Liver (tissue), 9 donors: ENCODE measurements around the gene SDHAF4. TPM values are rescaled to one million over a fixed set of nuclear protein-coding genes. Genes with fewer than 3 reads are reported as not detected.
"Not testable (repeated sequence)": the region's sequence is repeated elsewhere in the genome, so short reads cannot be mapped to it uniquely, and the experiment has no call there.

ENCODE experiments used
- DNase-seq: peaks from one replicate; pipeline ENCODE4 v3.0.0-alpha.2; 2017; ENCODE audit warnings: low spot score
- H3K27ac ChIP-seq, 2 donors: one replicate each; pipeline ENCODE4 v1.7.0; 2013; ENCODE audit warnings: inconsistent platforms in 2 of 2, low read length in 2 of 2, control low read depth in 1 of 2, low read depth in 1 of 2, mild to moderate bottlenecking in 1 of 2
- H3K27me3 ChIP-seq, 4 donors: one replicate each; pipeline versions ENCODE4 v1.6.1 to v1.7.0; 2013; ENCODE audit warnings: low read length in 3 of 4, inconsistent platforms in 1 of 4, mild to moderate bottlenecking in 1 of 4, moderate library complexity in 1 of 4; ENCODE audit not compliant: control insufficient read depth in 4 of 4, insufficient read depth in 4 of 4
- H3K36me3 ChIP-seq, 4 donors: one replicate each; pipeline versions ENCODE4 v1.6.1 to v1.7.0; 2013; ENCODE audit warnings: low read length in 3 of 4, mild to moderate bottlenecking in 3 of 4, low read depth in 1 of 4, moderate library complexity in 1 of 4; ENCODE audit not compliant: control insufficient read depth in 4 of 4, insufficient read depth in 3 of 4
- H3K4me1 ChIP-seq, 4 donors: one replicate each; pipeline versions ENCODE4 v1.6.1 to v1.7.0; 2013; ENCODE audit warnings: low read length in 3 of 4, mild to moderate bottlenecking in 3 of 4, moderate library complexity in 1 of 4; ENCODE audit not compliant: control insufficient read depth in 4 of 4, insufficient read depth in 4 of 4
- H3K4me3 ChIP-seq, 3 donors: one replicate each; pipeline versions ENCODE4 v1.6.1 to v1.7.0; 2013; ENCODE audit warnings: low read length in 3 of 3, control low read depth in 1 of 3, low read depth in 1 of 3, mild to moderate bottlenecking in 1 of 3
- H3K9ac ChIP-seq, 2 donors: one replicate each; pipeline ENCODE4 v1.7.0; 2013; ENCODE audit warnings: low read length in 2 of 2, mild to moderate bottlenecking in 2 of 2, moderate library complexity in 2 of 2, control low read depth in 1 of 2, low read depth in 1 of 2
- H3K9me3 ChIP-seq, 4 donors: one replicate each; pipeline versions ENCODE4 v1.6.1 to v1.7.0; 2013; ENCODE audit warnings: low read length in 3 of 4; ENCODE audit not compliant: control insufficient read depth in 4 of 4
- EGR1 ChIP-seq, 2 donors: IDR thresholded peaks; 2 replicates each; pipeline ENCODE4 v1.6.1; 2016 to 2018; ENCODE audit warnings: antibody characterized with exemption in 2 of 2, low read depth in 2 of 2
- FOXA1 ChIP-seq: IDR thresholded peaks from 2 replicates; pipeline ENCODE4 v1.6.1; 2016; ENCODE audit warnings: antibody characterized with exemption
- FOXA2 ChIP-seq: IDR thresholded peaks from 2 replicates; pipeline ENCODE4 v1.6.1; 2016; ENCODE audit warnings: antibody characterized with exemption
- GABPA ChIP-seq, 2 donors: IDR thresholded peaks in 1 of 2; conservative IDR thresholded peaks in 1 of 2; 2 replicates each; pipeline ENCODE4 v1.6.1; 2016; ENCODE audit warnings: antibody characterized with exemption in 2 of 2, mild to moderate bottlenecking in 1 of 2, moderate library complexity in 1 of 2
- HNF4A ChIP-seq, 2 donors: conservative IDR thresholded peaks; 2 replicates each; pipeline ENCODE4 v1.6.1; 2016; ENCODE audit warnings: antibody characterized with exemption in 2 of 2, mild to moderate bottlenecking in 2 of 2
- HNF4G ChIP-seq: IDR thresholded peaks from 2 replicates; pipeline ENCODE4 v1.6.1; 2016; ENCODE audit warnings: antibody characterized with exemption
- JUND ChIP-seq, 2 donors: IDR thresholded peaks; 2 replicates each; pipeline ENCODE4 v1.6.1; 2016; ENCODE audit warnings: antibody characterized with exemption in 2 of 2
- NR2F2 ChIP-seq: IDR thresholded peaks from 2 replicates; pipeline ENCODE4 v1.6.1; 2016; ENCODE audit warnings: antibody characterized with exemption
- RAD21 ChIP-seq, 2 donors: IDR thresholded peaks; 2 replicates each; pipeline ENCODE4 v1.6.1; 2016; ENCODE audit warnings: antibody characterized with exemption in 2 of 2, mild to moderate bottlenecking in 2 of 2
- RXRA ChIP-seq, 2 donors: IDR thresholded peaks; 2 replicates each; pipeline ENCODE4 v1.6.1; 2017 to 2018; ENCODE audit warnings: antibody characterized with exemption in 2 of 2, mild to moderate bottlenecking in 1 of 2
- SP1 ChIP-seq: IDR thresholded peaks from 2 replicates; pipeline ENCODE4 v1.6.1; 2018; ENCODE audit warnings: antibody characterized with exemption, mild to moderate bottlenecking
- TAF1 ChIP-seq: conservative IDR thresholded peaks from 2 replicates; pipeline ENCODE4 v1.6.1; 2016; ENCODE audit warnings: antibody characterized with exemption, mild to moderate bottlenecking
- YY1 ChIP-seq: IDR thresholded peaks from 2 replicates; pipeline ENCODE4 v1.6.1; 2016; ENCODE audit warnings: antibody characterized with exemption, mild to moderate bottlenecking
- WGBS: extraction: QIAGEN DNeasy Blood & Tissue Kit; methylation state at CpG from one replicate; pipeline ENCODE4 v1.1.7; 2013; 5-methylcytosine and 5-hydroxymethylcytosine counted together
- polyA plus RNA-seq, 2 donors: library from polyadenylated mRNA; stranded (reverse) in 1 of 2; unstranded in 1 of 2; fragments of 200-250 nt in 1 of 2; fragments of >200 nt in 1 of 2; fragmentation: Nextera tagmentation in 1 of 2; extraction: Ambion mirVana in 1 of 2; gene quantifications; one replicate each; pipeline versions ENCODE4 v1.2.1 to v1.2.3, GENCODE V29; 2013 to 2015
- total RNA-seq, 2 donors: library from RNA; depleted of rRNA; stranded (reverse); fragments of >200 nt; gene quantifications; one replicate each; pipeline ENCODE4 v1.2.3, GENCODE V29; 2014
- TF ChIP-seq, protein P1 (sequence below): fragments of 150-350 bp; IDR thresholded peaks from 2 replicates; pipeline ENCODE4 v1.5.1; 2017; ENCODE audit warnings: improper control_type of control experiment, low read depth, low read length; ENCODE audit not compliant: missing input control
- TF ChIP-seq, protein P2 (sequence below): IDR thresholded peaks from 2 replicates; pipeline ENCODE4 v1.6.1; 2016; ENCODE audit warnings: antibody characterized with exemption, mild to moderate bottlenecking
- TF ChIP-seq, protein P3 (sequence below): IDR thresholded peaks from 2 replicates; pipeline ENCODE4 v1.6.1; 2016; ENCODE audit warnings: antibody characterized with exemption
- TF ChIP-seq, protein P4 (sequence below): IDR thresholded peaks from 2 replicates; pipeline ENCODE4 v1.6.1; 2016; ENCODE audit warnings: antibody characterized with exemption
- TF ChIP-seq, protein P5 (sequence below): IDR thresholded peaks from 2 replicates; pipeline ENCODE4 v1.6.1; 2016; ENCODE audit warnings: antibody characterized with exemption
- donor health status: healthy.
- donor health status: healthy.
- donor health status: healthy.
- donor health status: healthy.
- donor health status: healthy.

Gene SDHAF4
- total and polyA plus RNA-seq, 4 donors: 2.7 to 5.7 (median 3.3) TPM

DNA sequence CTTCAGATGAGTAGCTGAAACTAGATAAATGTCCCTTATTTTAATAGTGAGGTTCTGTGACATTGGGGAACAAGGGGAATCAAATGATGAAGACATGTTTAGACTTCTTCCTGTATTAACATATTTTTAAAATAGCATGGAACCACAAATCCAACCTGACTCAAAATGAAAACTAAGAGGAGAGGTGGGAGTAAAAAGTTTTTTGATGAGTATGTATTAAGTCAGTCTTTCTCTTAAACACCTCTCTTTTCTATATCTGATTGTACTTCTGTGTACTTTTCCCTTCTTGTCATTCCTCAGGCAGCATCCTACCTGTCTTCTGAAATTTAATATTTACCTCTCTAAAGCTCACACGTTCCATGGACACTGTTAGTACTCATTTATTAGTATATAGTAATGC, 8.7 kb upstream of the SDHAF4 start:
- no peaks in the 10 kb centered on the region for H3K9me3 ChIP-seq
- TF ChIP-seq EGR1 (IDR thresholded peaks at IDR 0.05; ENCODE audit: low read depth in 2 of 2) (no peak), FOXA1 (no peak), RXRA (IDR thresholded peaks at IDR 0.05) (no peak), TAF1 (no peak), RAD21 (IDR thresholded peaks at IDR 0.05) (no peak), HNF4G (no peak), JUND (IDR thresholded peaks at IDR 0.05) (no peak)
- TF ChIP-seq, protein P1, sequence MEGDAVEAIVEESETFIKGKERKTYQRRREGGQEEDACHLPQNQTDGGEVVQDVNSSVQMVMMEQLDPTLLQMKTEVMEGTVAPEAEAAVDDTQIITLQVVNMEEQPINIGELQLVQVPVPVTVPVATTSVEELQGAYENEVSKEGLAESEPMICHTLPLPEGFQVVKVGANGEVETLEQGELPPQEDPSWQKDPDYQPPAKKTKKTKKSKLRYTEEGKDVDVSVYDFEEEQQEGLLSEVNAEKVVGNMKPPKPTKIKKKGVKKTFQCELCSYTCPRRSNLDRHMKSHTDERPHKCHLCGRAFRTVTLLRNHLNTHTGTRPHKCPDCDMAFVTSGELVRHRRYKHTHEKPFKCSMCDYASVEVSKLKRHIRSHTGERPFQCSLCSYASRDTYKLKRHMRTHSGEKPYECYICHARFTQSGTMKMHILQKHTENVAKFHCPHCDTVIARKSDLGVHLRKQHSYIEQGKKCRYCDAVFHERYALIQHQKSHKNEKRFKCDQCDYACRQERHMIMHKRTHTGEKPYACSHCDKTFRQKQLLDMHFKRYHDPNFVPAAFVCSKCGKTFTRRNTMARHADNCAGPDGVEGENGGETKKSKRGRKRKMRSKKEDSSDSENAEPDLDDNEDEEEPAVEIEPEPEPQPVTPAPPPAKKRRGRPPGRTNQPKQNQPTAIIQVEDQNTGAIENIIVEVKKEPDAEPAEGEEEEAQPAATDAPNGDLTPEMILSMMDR: no peak
- TF ChIP-seq, protein P2, sequence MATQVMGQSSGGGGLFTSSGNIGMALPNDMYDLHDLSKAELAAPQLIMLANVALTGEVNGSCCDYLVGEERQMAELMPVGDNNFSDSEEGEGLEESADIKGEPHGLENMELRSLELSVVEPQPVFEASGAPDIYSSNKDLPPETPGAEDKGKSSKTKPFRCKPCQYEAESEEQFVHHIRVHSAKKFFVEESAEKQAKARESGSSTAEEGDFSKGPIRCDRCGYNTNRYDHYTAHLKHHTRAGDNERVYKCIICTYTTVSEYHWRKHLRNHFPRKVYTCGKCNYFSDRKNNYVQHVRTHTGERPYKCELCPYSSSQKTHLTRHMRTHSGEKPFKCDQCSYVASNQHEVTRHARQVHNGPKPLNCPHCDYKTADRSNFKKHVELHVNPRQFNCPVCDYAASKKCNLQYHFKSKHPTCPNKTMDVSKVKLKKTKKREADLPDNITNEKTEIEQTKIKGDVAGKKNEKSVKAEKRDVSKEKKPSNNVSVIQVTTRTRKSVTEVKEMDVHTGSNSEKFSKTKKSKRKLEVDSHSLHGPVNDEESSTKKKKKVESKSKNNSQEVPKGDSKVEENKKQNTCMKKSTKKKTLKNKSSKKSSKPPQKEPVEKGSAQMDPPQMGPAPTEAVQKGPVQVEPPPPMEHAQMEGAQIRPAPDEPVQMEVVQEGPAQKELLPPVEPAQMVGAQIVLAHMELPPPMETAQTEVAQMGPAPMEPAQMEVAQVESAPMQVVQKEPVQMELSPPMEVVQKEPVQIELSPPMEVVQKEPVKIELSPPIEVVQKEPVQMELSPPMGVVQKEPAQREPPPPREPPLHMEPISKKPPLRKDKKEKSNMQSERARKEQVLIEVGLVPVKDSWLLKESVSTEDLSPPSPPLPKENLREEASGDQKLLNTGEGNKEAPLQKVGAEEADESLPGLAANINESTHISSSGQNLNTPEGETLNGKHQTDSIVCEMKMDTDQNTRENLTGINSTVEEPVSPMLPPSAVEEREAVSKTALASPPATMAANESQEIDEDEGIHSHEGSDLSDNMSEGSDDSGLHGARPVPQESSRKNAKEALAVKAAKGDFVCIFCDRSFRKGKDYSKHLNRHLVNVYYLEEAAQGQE: no peak
- TF ChIP-seq, protein P3, sequence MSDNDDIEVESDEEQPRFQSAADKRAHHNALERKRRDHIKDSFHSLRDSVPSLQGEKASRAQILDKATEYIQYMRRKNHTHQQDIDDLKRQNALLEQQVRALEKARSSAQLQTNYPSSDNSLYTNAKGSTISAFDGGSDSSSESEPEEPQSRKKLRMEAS: no peak
- no peaks in the 10 kb centered on the region for H3K36me3 ChIP-seq
- 96% methylated on average over 1 of the region's 1 CpG for WGBS
- no peaks in the 10 kb centered on the region for H3K4me1 ChIP-seq
- H3K27ac ChIP-seq: no peak overlapping the region
- no peak overlapping the region for H3K4me3 ChIP-seq
- no peak for DNase-seq
- no peak overlapping the region for H3K9ac ChIP-seq
- no peaks in the 10 kb centered on the region for H3K27me3 ChIP-seq

DNA sequence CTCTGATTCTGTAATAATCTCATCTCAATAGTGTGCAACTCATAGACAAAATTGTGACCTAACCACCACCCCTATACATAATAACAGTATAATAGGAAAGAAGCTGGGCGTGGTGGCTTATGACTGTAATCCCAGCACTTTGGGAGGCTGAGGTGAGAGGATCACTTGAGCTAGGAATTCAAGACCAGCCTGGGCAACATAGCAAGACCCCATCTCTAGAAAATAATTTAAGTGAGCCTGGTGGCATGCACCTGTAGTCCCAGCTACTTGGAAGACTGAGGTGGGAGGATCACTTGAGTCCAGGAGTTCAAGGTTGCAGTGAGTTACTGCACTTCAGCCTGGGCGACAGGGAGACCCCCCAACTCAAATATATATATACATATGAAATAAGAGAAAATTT, 4.3 kb upstream of the SDHAF4 start:
- H3K4me3 ChIP-seq, H3K4me1 ChIP-seq, H3K36me3 ChIP-seq, H3K27ac ChIP-seq, H3K27me3 ChIP-seq, DNase-seq, H3K9me3 ChIP-seq, H3K9ac ChIP-seq: not testable (repeated sequence)
- 84% methylated on average over 2 of the region's 2 CpGs for WGBS

DNA sequence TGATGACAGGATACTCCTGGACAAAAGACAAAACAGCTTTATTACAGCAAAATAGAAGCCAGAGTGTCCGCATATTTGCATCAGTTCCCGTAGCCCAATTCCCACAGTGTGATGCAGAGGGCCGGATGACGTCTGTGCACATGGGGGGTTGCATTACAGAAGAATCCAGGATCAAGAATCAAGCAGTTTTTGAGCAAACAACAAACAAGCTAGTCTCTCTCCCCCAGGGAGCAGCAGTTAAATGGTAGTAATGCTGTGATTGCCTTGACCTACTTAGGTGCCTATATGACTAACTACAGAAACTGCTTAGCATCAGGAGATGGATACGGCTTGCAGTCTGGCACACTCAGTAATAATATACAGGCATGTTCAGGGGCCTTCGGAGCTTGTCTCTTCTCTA, 3.2 kb upstream of the SDHAF4 start:
- TF ChIP-seq NR2F2 (no peak), HNF4A (conservative IDR thresholded peaks at IDR 0.05) (no peak), RXRA (IDR thresholded peaks at IDR 0.05) (no peak), EGR1 (IDR thresholded peaks at IDR 0.05; ENCODE audit: low read depth in 2 of 2) (no peak), YY1 (no peak), FOXA1 (no peak), TAF1 (no peak), HNF4G (no peak), FOXA2 (no peak), RAD21 (IDR thresholded peaks at IDR 0.05) (no peak), JUND (IDR thresholded peaks at IDR 0.05) (no peak), GABPA (IDR thresholded peaks at IDR 0.05 in 1 of 2, conservative IDR thresholded peaks at IDR 0.05 in 1 of 2) (no peak), SP1 (no peak)
- TF ChIP-seq, protein P4, sequence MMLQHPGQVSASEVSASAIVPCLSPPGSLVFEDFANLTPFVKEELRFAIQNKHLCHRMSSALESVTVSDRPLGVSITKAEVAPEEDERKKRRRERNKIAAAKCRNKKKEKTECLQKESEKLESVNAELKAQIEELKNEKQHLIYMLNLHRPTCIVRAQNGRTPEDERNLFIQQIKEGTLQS: no peak
- TF ChIP-seq, protein P5, sequence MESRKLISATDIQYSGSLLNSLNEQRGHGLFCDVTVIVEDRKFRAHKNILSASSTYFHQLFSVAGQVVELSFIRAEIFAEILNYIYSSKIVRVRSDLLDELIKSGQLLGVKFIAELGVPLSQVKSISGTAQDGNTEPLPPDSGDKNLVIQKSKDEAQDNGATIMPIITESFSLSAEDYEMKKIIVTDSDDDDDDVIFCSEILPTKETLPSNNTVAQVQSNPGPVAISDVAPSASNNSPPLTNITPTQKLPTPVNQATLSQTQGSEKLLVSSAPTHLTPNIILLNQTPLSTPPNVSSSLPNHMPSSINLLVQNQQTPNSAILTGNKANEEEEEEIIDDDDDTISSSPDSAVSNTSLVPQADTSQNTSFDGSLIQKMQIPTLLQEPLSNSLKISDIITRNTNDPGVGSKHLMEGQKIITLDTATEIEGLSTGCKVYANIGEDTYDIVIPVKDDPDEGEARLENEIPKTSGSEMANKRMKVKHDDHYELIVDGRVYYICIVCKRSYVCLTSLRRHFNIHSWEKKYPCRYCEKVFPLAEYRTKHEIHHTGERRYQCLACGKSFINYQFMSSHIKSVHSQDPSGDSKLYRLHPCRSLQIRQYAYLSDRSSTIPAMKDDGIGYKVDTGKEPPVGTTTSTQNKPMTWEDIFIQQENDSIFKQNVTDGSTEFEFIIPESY: no peak
- TF ChIP-seq, protein P1: no peak
- TF ChIP-seq, protein P3: no peak
- Histone ChIP-seq H3K27ac (no peak overlapping the region), H3K9ac (no peak overlapping the region), H3K4me3 (no peak overlapping the region), H3K36me3 (no peaks in the 10 kb centered on the region), H3K27me3 (no peaks in the 10 kb centered on the region), H3K4me1 (peaks cover 0 to 7% (median 1%) of the 10 kb centered on the region in 4 donors), H3K9me3 (no peaks in the 10 kb centered on the region)
- no peak for DNase-seq
- 68% methylated on average over 6 of the region's 6 CpGs for WGBS
